ENCODE data around the gene BCL3. TPM values are rescaled to one million over a fixed set of nuclear protein-coding genes. Genes with fewer than 3 reads are reported as not detected.

The BCL3 gene
- polyA plus RNA-seq, 10 donors, result 8.9 to 16.6 (median 10.5) TPM

DNA sequence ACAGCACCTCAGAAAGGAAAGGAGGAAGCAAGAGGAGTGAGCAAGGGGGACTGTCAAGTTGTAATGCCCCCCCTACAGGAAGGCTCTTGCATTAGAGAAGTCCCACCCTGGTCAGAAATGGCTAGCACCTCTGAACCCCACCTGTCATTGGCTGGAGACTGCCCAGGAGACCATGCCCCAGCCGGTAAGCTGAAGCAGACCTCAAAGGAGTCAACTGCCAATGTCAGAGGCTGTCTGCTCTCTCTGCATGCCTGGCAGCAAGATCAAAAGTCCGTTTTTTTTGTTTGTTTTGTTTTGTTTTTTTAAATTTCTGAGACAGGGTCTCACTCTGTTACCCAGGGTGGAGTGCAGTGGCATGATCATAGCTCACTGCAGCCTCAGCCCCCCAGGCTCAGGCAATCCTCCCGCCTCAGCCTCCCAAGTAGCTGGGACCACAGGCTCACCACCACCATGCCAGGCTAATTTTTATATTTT, 8.1 kb upstream of the BCL3 start:
- no peak for DNase-seq

DNA sequence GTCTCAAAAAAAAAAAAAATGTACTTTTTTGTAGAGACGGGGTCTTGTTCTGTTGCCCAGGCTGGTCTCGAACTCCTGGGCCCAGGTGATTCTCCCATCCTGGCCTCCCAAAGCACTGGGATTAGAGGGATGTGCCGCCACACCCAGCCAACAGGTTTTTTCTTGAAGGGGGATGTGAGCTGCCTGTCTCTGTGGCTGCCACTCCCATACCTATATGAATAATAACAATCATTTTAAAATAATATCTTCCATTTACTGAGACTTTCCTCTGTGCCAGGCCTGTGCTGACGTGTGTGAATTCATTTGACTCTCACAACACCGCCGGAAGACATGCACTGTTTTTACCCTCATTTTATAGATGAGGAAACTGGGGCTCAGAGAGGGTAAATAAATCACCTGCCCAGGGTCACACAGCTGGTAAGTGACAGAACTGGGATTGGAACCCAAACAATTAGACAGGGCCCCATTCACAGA, 7.2 kb upstream of the BCL3 start:
- peak in 1 of 3 donors; percentile 60 for DNase-seq

DNA sequence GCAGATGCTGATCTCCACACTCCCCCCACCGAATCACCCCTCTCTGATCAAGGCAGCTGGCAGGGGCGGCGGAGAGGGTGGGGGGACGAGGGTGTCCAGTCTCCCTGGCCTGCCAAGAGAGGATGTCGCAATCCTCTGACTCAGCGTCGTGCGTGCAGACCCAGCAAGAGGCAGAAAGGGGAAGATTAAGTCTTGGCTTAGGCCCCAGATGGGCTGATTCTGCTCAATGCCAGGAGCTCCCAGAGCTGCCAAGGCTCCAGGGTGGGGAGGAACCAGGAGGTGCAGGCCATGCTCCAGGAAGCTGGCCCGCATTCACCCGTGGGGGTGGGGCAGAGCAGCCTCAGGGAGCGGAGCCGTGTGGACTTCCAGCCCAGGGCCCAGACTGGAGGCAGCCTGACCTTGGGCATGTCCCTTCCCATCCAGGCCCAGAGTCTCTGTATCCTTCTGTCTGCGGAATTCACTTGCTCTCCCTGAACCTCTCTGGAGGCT, 6.6 kb upstream of the BCL3 start:
- DNase-seq, result peak; percentile 96 to 99 (median 97)

DNA sequence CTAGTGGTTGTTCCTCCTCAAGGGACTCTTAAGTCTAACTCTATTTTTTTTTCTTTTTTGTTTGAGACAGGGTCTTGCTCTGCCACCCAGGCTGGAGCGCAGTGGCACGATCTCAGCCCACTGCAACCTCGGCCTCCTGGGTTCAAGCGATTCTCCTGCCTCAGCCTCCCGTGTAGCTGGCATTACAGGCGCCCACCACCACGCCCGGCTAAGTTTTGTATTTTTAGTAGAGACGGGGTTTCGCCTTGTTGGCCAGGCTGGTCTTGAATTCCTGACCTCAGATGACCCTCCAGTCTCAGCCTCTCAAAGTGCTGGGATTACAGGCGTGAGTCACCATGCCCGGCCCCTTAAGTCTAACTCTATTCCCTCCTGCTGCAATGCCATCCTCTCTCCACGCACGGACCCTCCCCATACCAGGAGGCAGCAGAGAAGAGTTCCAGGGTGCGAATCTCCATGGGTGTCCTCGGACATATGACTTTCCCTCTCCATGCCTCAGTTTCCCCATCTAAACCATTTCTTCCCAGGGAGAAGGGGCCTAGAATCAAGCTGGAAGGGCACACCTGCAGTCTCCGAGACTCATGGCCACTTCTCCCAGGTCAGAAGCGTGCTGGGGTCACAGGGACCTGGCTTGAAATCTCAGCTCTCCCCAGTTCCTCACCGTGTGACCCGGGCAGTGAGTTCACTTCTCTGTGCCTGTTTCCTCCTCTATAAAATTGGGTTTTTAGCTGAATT, 6.0 kb upstream of the BCL3 start:
- no peak for DNase-seq

DNA sequence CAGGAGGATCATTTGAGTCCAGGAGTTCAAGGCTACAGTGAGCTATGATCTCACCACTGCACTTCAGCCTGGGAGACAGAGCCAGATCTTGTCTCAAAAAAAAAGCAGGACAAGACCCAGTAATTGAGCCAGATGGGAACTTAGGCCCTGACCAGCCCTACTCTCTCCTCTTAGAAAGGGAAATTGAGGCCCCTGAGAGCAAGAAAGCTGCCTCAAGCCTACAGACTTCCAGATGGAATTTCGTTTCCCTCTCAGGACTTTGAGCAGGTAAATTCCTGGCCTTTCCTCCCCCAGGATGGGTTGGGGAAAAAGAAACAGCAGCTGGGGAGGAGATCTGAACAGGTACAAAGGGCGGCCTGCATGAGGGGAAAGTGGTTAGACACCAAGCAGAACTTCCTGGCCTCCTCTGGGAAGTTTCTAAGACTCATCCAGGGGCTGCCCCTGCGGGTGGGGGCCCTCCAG, 3.6 kb upstream of the BCL3 start:
- DNase-seq, result peak in 1 of 3 donors; percentile 73

DNA sequence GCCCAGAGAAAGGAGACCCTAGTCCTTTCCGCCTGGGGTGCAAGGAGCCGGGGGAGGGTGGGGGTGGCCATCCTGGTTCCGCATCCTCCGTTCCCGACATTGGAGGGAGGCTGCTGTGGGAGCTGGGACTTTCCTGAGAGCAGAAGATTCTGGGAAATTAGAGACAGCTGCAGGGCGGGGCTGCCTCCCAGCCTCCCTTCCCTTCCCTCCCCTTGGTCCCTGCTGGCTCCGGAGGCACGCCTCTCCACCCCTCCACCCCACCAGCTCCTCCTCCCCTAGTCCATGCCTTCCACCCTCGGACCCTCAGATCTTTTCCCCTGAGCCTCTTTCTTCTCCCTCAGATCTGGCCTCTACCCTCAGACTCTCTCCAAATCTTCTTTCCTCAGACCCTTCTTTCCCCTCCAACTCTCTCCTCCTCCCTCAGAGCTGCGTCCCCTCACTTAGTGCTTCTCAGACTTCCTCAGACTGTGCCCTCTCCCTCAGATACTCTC, 3.1 kb upstream of the BCL3 start:
- peak; percentile 85 to 95 (median 88) for DNase-seq

DNA sequence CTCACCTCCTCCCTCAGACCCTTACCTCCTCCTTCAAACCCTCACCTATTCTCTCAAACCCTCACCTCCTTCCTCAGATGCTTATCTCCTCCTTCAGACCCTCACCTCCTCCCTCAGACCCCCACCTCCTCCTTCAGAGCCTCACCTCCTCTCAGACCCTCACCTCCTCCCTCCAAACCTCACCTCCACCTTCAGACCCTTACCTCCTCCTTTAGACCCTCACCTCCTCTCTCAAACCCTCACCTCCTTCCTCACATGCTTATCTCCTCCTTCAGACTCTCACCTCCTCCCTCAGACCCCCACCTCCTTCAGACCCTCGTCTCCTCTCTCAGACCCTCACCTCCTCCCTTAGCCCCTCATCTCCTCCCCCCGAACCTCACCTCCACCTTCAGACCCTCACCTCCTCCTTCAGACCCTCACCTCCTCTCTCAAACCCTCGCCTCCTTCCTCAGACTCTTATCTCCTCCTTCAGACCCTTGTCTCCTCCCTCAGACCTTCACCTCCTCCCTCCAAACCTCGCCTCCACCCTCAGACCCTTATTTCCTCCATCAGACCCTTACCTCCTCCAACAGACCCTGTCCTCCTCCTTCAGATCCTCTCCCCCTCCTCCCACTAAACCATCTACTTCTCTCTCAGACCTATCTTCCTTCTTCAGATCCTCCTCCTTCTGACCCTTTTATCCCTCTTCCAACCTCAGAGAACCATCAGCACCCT, 2.5 kb upstream of the BCL3 start:
- DNase-seq, result no peak

DNA sequence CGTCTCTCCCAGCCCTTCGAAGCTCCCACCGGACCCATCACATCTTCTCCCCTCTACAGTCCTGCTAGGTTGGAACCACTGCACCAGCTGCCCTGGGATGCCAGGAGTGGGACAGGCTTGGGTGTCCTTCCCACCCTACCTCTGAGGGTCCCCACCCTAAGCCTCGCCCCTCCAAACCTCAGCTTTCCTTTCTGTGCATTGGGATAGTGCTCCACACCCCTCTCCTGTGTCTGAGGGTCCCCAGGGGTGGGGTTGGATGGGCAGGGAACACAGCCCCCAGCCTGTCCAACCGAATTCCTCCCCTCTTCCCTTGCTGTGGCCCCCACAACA, 1.9 kb upstream of the BCL3 start:
- no peak for DNase-seq

DNA sequence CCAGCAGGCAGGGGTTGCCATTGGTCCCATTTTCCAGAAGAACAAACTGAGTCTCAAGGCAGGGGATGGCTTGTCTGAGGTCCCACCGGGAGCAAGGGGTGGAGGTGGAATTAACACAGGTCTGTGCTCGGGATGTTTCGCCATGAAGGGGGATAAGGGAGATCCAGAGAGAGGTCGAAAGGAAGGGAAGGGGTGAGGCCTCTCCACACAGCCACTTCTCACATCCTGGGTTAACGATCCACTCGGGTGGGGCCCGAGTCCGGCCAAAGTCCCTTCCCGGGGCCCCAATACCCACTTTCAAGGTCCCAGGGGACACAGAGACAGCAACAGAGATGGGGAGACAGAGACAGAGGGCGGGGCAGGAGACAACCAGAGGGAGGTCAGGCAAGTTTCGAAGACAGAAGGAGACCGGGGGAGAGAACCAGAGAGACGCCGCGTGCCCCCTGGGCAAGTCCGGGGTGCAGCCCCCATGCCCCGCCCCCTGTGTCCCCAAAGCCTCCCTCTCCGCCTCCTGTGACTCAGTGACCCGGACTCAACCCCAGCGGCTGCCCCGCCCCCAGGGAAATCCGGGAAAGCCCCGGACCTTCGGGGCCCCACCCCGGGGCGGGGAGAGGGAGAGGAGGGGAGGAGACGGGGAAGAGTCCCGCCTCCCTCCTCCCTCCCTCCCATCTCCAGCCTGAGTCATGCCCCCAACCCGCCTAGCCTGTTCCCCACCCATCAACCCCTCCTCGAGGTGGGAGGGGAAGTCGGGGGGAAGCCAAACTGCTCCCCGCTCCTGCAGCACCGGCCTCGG, 1.4 kb upstream of the BCL3 start:
- peak; percentile 93 to 96 (median 96) for DNase-seq

DNA sequence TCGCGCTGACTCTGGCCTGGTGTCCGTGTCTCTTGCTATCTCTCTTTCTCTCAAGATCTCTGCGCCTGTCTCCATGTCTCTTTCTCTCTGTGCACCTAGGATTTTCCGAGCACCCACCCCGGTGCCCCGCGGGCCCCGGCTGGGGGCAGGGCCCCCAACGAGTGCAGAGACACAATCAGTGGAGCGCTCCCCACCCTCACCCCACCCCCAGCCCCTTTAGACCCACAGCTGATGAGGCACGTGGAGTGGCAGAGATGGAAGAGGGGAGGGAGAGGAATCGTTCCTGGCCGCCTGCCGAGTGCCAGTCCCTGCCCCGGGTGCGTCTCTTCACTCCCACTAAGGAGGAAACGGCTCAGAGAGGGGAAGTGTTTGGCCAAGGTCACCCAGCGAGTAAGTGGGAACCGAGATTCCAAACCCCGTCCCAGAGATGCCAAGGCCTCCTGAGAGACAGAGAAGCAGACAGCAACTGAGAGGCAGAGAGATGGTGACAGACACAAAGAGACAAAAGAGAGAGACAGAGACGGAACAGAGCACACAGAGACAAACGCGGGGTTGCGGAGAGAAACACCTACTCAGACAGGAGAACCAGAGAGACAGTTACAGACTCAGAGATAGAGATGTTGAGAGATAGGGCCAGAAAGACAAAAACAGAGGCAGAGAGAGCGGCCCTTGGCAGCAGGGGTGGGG, 626 bp upstream of the BCL3 start:
- DNase-seq, result peak in 2 of 3 donors; percentile 69 to 91

DNA sequence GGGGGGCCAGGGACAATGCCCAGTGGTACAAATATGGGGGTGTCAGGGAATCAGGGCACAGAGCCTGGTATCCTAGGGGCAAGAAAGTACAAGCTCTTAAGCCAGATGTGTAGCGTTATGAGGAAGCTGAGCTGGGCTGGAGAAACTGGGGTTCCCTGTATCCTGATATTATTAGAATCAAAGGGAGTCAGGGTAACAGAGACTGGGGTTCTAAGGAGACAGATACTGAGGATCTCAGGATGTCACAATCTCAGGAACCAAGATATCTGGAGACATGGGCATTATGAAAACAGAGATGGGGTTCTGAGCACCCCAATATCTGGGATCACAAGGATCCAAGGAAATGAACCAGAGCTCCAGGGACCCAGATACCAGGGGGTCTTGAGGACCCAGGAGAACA, 784 bp downstream of the BCL3 start:
- no peak for DNase-seq

DNA sequence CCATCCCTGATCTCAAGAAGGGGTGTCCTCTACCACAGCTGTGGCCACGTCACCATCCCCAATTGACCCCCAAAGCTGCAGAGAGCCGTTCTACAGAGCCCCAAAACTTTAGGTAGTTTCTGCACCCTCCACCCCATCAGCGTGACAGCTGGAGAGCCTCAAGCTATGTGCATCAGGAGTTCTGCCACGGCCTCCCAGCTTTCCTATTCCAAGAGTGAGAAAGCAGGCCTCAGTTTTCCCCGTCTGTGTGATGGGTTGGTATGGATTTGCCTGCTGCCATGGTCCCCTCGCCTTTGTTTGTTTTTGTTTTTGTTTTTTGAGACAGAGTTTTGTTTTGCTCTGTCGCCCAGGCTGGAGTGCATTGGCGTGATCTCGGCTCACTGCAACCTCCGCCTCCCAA, 1.5 kb downstream of the BCL3 start:
- DNase-seq, result no peak

DNA sequence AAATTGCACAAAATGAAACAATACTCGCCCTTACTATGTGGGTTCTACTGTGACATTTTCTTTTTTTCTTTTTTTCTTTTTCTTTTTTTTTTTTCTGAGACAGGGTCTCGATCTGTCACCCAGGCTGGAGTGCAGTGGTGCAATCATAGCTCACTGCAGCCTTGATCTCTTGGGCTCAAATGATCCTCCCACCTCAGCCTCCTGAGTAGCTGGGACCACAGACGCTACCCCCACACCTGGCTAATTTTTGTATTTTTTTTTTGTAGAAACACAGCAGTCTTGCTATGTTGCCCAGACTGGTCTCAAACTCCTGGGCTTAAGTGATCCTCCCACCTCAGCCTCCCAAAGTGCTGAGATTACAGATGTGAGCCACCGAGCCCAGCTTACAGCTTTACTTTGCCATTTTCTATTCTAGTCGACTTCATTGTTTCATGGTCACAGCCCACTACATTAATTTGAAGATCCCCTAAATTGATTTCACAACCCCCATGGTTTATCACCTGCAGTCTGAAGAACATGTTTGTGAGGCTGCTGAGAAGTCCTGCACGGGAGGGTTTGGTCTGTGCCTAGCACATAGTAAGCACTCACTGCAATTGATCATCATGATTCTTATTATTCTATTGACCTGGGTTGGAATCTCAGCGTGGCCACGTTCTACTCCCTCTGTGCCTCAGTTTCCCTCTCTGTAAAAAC, 3.8 kb downstream of the BCL3 start:
- DNase-seq, result no peak

DNA sequence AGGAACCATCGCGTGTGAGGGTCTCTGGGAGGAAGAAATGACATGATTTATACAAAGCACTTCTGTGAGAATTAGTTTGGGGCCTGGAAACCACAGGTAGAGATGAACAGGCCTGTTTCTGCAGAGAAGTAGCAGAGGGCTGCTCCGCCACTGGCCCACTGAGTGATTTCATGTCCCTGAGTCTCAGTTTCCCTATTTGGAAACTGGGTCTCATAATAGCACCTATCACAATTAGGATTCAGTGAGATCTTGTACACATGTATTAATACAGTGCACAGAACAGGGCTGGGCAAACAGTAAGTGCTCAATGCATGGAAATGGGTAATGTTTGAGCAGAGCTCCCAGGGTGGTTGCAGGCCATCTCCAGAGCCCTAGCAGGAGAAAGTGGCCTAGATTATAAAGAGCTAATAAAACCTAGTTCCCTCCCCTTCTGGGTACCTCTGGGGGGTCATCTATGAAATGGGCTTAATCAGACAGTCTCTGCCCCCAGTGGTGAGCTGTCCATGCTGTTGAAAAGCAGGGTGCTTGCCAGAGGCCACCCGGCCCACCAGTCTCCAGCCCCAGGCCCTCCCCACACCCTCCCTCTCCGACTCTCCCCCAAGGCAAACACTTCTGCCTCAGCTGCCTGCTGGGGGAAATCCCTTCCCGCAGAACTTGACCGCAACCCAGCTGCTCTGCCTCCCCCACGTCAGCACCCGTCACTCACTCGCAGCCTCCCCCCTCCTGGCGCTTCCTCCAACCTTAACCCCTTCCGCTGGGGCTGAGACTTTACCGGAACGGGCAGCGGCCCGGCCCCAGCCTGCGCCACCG, 4.5 kb downstream of the BCL3 start:
- peak; percentile 84 to 92 (median 91) for DNase-seq

DNA sequence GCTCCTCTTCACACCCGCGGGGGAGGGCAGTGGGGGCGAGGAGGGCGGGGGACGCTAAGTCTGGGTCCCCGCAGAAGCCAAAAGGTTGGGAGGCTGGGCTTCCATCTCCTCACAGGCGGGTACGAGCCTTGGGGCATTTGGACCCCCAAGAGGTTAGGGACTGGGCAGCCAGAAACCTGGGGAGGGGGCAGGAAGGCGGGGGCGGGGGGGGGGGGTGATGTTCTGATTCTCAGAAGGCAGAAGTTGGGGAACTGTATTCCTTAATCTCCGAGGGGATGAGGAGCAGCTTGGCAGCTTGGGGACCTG, 5.1 kb downstream of the BCL3 start:
- DNase-seq, result no peak

DNA sequence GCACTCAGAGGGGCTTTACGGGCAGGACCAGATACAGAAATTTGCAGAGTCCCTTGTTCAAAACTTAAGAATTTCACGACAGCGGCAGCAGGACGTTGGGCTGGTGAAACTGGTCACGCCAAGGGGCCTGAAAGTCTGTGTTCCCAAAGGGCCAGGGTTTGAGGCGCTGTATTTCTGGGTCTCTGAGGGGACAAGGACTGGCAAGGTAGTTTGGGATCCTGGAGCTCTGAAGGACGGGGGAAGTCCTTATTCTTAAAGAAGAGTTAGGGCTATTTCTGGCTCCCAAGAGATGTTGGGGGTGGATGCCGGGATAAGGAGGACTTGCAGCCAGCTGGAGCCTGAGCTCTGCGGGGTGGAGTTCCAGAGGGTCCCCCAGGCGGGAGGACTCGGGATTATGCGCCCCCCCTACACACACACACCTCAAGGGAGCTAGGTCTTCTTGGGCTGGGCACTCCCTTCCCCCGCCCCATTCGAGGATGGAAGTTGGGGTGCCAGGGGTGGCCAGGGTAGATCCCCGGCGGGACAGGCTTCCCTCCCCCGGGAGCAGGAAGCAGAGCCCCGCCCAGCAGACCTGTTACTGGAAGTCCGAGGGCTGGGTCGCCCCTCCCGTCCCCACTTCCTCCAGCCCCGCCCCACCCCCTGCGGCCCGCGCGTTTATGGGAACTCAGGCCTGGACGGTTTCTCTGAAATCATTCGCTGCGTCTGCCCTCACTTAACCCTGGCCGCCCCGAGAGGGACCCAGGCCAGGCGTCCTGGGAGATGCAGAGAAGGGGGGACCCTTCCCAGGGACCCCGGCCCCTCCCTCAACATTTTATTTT, 5.6 kb downstream of the BCL3 start:
- DNase-seq, result peak; percentile 69 to 83 (median 74)

DNA sequence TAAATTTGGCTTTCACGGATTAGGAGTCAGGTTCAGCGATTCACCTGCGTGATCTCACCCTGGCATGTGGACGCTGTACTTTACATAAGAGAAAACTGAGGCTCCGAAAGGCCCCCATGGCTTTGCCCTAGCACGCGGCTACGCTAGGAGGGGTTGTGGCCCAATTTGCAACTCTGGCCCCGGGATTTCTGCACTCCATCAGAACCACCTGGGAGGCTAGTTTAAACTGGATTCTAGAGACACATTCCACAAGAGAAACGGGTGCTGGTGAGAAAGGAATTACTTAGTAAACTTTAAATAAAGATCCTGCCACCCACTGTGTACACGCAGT, 6.2 kb downstream of the BCL3 start:
- DNase-seq, result no peak

DNA sequence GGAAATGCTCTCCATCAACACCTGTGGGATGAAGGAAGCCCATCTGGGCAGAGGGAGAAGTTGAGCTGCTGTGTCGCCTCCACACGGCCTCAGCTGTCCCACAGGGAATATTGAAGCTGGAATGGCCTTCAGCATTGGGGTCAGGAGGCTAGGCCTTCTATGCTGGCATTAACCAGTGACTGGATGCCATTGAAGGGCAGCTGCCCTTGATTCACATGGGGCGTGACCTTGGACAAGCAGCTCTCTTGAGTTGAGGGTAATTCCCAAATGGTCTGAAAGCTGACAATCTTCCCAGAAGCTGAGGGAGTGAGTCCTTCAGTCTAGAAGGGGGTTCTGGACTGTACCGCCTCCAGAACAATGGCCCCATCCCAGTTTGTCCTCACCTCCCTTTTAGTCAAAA, 6.7 kb downstream of the BCL3 start:
- DNase-seq, result no peak

DNA sequence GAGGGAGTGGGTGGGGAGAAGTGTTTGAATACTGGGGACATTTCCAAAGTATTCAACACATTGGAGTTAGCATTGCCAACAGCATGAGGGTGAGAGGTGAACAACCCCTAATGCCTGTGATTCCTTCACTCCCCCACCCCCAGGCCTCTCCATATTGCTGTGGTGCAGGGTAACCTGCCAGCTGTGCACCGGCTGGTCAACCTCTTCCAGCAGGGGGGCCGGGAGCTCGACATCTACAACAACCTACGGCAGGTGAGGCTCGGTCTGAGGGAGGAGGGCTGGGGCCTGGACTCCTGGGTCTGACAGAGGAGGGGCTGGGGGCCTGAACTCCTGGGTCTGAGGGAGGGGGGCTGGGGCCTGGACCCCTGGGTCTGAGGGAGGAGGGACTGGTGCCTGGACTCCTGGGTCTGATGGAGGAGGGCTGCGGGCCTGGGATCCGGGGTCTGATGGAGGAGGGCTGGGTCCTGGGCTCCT, 7.6 kb downstream of the BCL3 start:
- no peak for DNase-seq

Data from muscle of back (tissue), 11 donors.